HPDE6-E6E7 (cell line): ENCODE data around the gene FBXO36.
"Not testable (repeated sequence)": the region's sequence is repeated elsewhere in the genome, so short reads cannot be mapped to it uniquely, and the experiment has no call there.

Experiments
- DNase-seq: peaks from one replicate; pipeline ENCODE4 v3.0.0; 2011; ENCODE audit warnings: missing footprints; ENCODE audit errors: extremely low spot score

The FBXO36 gene

DNA sequence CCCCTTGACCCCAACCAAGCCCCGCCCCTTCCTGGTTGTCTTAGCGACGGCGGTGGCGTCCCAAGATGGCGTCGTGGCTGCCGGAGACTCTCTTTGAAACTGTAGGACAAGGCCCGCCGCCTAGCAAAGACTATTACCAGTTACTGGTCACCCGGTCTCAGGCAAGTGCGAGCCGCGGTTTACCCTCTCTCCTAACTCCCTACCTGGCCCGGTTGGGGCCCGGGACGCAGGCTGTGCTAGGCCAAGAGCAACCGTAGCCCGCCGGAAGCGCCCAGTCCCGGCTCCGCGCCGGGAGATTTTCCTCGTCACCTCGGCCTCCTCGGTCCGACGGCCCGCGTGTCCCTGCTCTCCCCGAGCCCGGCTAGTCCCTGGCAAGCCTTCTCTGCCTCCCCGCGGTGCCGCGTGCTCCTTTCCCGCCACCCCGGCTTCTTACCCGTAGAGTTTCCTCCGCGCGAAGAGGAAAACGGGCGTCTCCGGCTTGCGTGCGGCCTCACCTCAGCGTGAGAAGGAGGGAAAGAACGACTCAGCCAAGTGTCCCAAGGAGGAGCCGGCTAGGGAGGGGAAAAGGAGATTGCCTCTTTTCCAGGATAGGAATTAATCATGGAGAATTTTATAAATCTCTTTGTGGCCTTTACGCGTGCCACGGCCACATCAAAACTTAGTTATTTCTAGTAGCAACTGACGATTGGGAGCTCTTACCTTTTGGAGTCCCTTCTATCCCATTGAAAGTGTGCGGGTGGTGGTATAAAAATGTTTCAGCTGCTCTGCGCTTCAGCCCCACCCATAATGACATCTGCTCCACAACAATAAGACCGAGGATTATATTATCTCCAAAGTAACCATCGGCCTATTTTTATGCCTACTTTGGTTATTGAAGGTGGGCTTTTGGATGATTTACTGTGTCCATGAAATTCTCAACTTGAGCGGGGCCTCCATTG lies at the start of gene FBXO36:
TSS of gene FBXO36 (plus strand) at position 55 of the 938 bp plus-strand sequence. CDS start at position 66, 11 bp downstream.
- DNase-seq: peak; percentile 63

- no peak for DNase-seq
Measured at GRCh38 chr2:229873123-229873581, 49.2 kb upstream of the FBXO36 start.

GRCh38 chr2:229874647-229875046 lies 47.7 kb upstream of the FBXO36 start:
- no peak for DNase-seq

- no peak for DNase-seq
Measured at GRCh38 chr2:229875549-229875948, 46.8 kb upstream of the FBXO36 start.

DNA sequence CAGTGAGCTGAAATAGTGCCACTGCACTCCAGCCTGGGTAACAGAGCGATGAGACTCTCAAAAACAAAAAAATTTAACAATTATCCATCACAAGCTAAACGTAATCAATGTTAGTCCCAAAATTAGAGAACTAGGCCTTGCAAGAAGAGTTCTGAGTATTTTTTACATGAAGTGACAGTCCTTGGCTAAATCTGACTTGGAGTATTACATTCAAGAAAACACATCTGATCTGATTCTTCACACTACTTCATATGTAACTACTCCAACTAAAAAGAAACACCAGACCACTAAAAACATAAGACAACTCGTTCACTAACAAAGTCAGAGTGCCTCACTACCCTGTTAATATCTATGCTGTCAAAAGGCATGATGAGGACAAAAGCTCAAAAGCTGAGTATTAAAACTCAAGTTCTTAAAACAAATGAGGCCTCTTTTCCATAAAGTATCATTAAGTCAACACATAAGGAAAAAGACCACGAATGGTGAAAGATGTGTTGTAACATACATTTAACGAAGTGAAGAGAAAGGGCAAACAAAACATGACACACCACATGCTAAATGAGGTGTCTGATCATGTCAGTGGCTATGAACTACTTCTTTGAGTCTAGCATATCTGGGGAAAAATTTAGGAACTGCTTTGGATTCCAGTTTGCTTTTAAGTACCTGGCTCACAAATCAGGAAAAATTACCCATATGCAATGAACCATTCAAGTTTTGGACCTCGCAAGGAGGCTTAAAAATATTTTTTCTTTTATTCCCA lies 42.9 kb upstream of the FBXO36 start:
- no peak for DNase-seq

DNA sequence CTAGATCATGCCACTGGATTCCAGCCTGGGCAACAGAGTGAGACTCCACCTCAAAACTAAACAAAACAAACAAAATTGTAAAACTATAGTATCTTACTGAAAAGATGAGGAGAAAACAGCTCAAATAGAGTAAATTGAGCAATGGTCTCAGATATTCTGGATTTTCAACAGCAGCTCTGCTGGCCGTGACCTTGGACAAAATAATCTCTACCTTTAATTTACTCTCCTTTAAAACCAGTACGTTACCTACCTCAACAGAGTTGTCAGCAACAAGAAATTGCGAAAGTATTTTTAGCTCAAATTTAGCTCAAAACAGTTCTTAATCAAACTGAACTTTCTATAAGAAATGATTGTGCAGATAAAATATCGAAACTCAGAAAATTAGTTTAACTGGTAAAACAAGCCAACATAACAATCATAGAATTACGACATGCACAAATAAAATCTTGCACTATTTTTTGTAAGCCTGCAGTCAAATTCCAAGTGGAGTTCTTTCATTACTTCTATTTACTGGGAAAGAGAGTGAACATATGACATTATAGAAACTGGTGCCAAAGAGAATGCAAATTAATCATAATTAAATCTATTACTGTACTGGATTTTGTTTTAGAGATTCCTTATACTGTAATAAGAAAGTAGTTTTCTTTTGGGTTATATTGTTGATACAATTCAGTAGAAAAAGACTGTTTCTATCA lies 41.3 kb upstream of the FBXO36 start:
- no peak for DNase-seq

- DNase-seq: no peak
Measured at GRCh38 chr2:229882583-229882982, 39.7 kb upstream of the FBXO36 start.

GRCh38 chr2:229884775-229885699 lies 37.3 kb upstream of the FBXO36 start:
- DNase-seq: no peak

GRCh38 chr2:229887441-229887840 lies 34.9 kb upstream of the FBXO36 start:
- no peak for DNase-seq

GRCh38 chr2:229888031-229888430 lies 34.3 kb upstream of the FBXO36 start:
- DNase-seq: no peak

GRCh38 chr2:229889023-229889422 lies 33.3 kb upstream of the FBXO36 start:
- no peak for DNase-seq

DNA sequence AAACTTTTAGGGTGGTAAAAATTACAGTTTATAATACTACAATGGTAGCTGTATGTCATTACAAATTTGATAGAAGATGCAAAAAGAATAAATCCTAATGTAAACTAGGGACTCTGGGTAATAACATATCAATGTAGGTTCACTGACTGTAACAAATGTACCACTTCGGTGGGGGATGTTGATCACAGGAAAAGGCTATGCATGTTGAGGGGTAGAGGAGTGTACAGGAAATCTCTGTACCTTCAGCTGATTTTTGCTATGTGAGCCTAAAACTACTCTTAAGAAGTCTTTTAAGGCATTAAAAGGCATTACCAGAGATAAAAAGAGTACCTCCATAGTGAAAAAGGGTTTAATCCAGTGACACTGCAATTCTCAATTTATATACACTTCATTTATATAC lies 25.4 kb upstream of the FBXO36 start:
- no peak for DNase-seq

DNA sequence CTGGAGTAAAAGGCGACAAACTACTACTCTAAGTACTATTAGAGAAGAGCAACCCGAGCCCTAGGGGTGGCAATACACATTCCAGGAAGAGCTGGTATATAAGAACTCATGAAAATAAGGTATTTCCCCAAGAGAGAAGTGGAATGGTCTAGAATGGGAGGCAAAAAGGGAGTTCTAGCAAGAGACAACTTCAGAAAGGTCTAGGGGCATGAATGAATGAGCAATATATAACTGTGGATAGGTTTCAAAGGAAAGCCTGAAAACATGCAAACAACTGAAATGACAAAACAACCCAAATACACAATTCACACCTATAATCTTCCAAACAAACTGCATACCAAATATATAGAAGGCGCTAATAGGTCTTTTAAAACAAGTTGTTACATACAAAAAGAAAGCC lies 22.7 kb upstream of the FBXO36 start:
- no peak for DNase-seq

DNA sequence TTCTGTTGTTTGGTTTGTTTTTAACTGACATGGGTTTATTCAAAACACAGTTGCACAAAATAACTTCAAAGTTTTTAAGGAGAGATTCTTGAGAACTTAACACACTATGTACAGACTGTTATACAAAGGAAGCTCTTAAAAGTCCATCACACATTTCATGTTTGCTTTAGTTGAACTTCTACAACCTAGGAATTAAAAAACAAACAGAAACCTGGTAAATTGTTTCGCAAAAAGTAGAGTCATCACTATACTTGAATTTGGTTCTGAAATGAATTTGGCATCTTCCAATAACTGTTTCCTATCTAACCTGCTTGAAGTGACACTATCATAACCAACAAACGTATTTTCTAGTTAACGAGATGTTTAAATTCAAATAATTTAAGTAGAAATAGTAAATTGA lies 22.3 kb upstream of the FBXO36 start:
- DNase-seq: no peak

DNA sequence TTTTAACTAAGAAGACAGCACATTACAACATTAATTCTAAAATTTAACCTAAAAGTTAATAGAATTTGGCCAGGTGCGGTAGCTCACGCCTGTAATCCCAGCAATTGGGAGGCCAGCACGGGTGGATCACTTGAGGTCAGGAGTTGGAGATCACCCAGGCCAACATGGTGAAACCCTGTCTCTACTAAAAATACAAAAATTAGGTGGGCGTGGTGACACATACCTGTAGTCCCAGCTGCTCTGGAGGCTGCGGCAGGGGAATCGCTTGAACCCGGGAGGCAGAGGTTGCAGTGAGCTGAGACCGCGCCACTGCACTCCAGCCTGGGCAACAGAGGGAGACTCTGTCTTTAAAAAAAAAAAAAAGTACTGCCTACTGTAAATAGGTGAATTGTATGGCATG lies 21.8 kb upstream of the FBXO36 start:
- not testable (repeated sequence) for DNase-seq

- peak; percentile 63 for DNase-seq
Measured at GRCh38 chr2:229901819-229902218, 20.5 kb upstream of the FBXO36 start.

DNA sequence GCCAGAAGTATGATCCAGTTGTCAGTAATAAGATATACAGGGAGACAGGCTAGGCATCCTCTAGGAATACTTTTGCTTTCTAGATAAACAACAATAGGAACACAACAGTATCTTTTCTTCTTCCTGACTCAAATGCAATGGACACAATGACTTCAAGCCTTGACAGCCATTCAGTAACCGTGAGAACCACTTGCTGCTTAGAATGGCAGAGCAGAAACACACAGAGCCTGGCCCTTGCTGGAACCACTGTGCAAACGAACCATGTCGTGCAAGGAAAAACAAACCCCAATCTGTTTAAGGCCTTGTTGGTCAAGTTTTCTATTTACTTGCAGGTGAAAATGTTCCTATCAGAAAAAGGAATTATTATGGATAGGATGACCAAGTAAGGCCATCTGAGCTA lies 19.3 kb upstream of the FBXO36 start:
- DNase-seq: no peak

DNA sequence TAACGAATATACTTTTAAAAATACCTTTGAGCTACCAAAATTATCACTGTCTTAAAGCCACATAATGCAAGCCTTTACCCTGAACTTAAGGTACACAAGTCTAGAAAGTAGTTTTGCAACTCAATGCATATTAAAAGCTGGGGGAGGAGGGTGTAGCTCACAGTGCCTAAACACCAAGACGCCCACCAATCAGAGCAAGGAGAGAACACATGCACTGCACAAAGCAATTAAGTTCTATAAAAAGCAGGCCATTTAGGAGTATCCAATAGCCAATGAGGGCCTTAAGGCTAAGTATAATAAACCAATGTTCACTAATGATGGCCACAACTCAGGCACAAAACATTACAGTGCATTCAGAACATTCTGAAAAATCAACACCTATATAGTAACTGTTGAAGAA lies 16.7 kb upstream of the FBXO36 start:
- DNase-seq: no peak

GRCh38 chr2:229909090-229909489 lies 13.2 kb upstream of the FBXO36 start:
- no peak for DNase-seq

DNA sequence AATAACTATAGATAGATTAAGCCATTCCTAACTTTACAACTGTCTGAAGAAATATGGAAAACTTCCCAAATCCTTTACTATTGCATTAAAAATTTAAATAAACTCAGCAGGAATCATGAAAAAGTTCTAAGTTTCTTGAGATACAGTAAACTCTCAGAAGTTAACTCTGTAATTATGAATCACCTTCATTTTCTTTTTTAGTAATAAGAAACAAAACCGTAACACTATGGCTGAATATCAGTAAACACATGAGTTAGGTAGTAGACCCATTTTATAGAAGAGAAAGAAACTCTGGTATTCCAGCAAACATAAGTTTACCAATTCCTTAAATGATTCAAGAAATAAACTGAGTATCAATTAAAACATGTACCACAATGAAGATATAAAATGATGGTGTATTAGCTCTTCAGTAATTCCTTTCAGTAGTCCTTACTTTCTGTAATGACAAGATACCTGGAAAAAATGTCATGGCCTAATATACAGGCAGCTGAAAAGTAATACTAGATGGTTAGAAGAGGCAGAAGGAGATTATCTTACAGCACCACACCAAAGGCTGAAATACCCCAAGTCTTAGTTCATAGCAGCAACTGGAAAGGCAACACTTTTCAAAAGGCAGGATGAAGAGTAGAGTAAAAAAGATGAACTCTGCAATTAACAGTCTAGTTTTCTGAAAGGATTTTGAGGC lies 12.0 kb upstream of the FBXO36 start:
- no peak for DNase-seq
